SK-N-SH treated with all-trans-retinoic acid at 6 μM for 48 hours (cell line): ENCODE results near the gene OR6C65.
"Not testable (repeated sequence)": the region's sequence is repeated elsewhere in the genome, so short reads cannot be mapped to it uniquely, and the experiment has no call there.

Experiments used
- ATAC-seq: fragments of 200-7000 bp; cut with Tn5 transposase; 3 replicates; pipeline ENCODE4 v1.9.1; 2020; ENCODE audit warnings: mild to moderate bottlenecking, moderate library complexity
- CSRNP3 ChIP-seq: fragments of 250-450 bp; sonication (Bioruptor Pico); IDR thresholded peaks from 2 replicates; pipeline ENCODE4 v1.5.1; 2021; ENCODE audit warnings: mild to moderate bottlenecking, moderate library complexity
- ESRRG ChIP-seq: fragments of 250-450 bp; sonication (Bioruptor Pico); IDR thresholded peaks from 2 replicates; pipeline ENCODE4 v1.6.1; 2021; ENCODE audit warnings: mild to moderate bottlenecking
- GLIS3 ChIP-seq: fragments of 250-450 bp; sonication (Bioruptor Pico); IDR thresholded peaks from 2 replicates; pipeline ENCODE4 v1.5.0; 2020; ENCODE audit warnings: mild to moderate bottlenecking, moderate library complexity
- ISL1 ChIP-seq: fragments of 250-450 bp; sonication (Bioruptor Pico); IDR thresholded peaks from 2 replicates; pipeline ENCODE4 v2.1.2; 2022; ENCODE audit warnings: mild to moderate bottlenecking, moderate library complexity
- RARB ChIP-seq: fragments of 250-450 bp; sonication (Bioruptor Pico); IDR thresholded peaks from 2 replicates; pipeline ENCODE4 v1.8.0; 2021; ENCODE audit warnings: mild to moderate bottlenecking, moderate library complexity
- SNAI2 ChIP-seq: fragments of 250-450 bp; sonication (Bioruptor Pico); IDR thresholded peaks from 2 replicates; pipeline ENCODE4 v1.5.0; 2020; ENCODE audit warnings: mild to moderate bottlenecking, moderate library complexity
- TSHZ2 ChIP-seq: fragments of 250-450 bp; sonication (Bioruptor Pico); IDR thresholded peaks from 2 replicates; pipeline ENCODE4 v1.5.0; 2020; ENCODE audit warnings: mild to moderate bottlenecking, moderate library complexity
- ZC3H10 ChIP-seq: fragments of 250-450 bp; sonication (Bioruptor Pico); IDR thresholded peaks from 2 replicates; pipeline ENCODE4 v1.5.1; 2021; ENCODE audit warnings: mild to moderate bottlenecking, moderate library complexity
- ZNF565 ChIP-seq: fragments of 450-650 bp; formaldehyde crosslinking; conservative IDR thresholded peaks from 2 replicates; pipeline ENCODE4 v1.5.0; 2020; ENCODE audit warnings: low read depth, mild to moderate bottlenecking, moderate library complexity
- ZNF70 ChIP-seq: fragments of 450-650 bp; formaldehyde crosslinking; IDR thresholded peaks from 2 replicates; pipeline ENCODE4 v1.5.0; 2020; ENCODE audit warnings: mild to moderate bottlenecking, moderate library complexity
- ZNF8 ChIP-seq: fragments of 450-650 bp; formaldehyde crosslinking; IDR thresholded peaks from 2 replicates; pipeline ENCODE4 v1.5.0; 2020; ENCODE audit warnings: mild to moderate bottlenecking, moderate library complexity
- TF ChIP-seq, protein P1 (sequence below): fragments of 250-450 bp; sonication (Bioruptor Pico); IDR thresholded peaks from 2 replicates; pipeline ENCODE4 v1.5.1; 2020; ENCODE audit warnings: low read depth, mild to moderate bottlenecking, moderate library complexity
- TF ChIP-seq, protein P2 (sequence below): fragments of 250-450 bp; sonication (Bioruptor Pico); IDR thresholded peaks from 2 replicates; pipeline ENCODE4 v1.8.0; 2021; ENCODE audit warnings: low read depth, mild to moderate bottlenecking, moderate library complexity, borderline replicate concordance

The OR6C65 gene

DNA sequence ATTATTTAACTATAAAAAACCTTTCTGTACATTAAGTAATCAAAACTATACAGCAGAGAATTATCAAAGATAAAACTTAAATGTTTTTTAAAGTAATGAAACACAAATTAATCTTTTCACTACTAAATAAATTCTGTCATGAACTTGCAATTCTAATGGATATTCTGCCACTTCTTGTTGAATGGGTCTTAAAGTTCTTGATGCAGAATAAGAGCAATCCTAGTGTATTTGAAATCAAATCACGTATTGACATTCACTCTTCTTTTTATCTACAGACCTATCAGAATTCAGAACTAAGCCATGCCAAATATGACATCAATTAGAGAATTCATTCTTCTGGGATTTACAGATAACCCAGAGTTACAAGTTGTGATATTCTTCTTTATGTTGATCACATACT lies at the start of gene OR6C65:
TSS of gene OR6C65 (plus strand) at position 301 of the 400 bp plus-strand sequence. CDS start at position 301, 0 bp downstream.
- no peak for TF ChIP-seq ZC3H10 (CRISPR knock-in tag)
- TF ChIP-seq CSRNP3 (CRISPR knock-in tag), result no peak
- no peak for TF ChIP-seq TSHZ2 (CRISPR knock-in tag)
- TF ChIP-seq, protein P1, sequence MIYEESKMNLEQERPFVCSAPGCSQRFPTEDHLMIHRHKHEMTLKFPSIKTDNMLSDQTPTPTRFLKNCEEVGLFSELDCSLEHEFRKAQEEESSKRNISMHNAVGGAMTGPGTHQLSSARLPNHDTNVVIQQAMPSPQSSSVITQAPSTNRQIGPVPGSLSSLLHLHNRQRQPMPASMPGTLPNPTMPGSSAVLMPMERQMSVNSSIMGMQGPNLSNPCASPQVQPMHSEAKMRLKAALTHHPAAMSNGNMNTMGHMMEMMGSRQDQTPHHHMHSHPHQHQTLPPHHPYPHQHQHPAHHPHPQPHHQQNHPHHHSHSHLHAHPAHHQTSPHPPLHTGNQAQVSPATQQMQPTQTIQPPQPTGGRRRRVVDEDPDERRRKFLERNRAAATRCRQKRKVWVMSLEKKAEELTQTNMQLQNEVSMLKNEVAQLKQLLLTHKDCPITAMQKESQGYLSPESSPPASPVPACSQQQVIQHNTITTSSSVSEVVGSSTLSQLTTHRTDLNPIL, result no peak
- no peak for TF ChIP-seq ZNF8
- no peak for TF ChIP-seq ZNF565 (CRISPR knock-in tag)
- TF ChIP-seq SNAI2 (CRISPR knock-in tag), result no peak
- TF ChIP-seq, protein P2, sequence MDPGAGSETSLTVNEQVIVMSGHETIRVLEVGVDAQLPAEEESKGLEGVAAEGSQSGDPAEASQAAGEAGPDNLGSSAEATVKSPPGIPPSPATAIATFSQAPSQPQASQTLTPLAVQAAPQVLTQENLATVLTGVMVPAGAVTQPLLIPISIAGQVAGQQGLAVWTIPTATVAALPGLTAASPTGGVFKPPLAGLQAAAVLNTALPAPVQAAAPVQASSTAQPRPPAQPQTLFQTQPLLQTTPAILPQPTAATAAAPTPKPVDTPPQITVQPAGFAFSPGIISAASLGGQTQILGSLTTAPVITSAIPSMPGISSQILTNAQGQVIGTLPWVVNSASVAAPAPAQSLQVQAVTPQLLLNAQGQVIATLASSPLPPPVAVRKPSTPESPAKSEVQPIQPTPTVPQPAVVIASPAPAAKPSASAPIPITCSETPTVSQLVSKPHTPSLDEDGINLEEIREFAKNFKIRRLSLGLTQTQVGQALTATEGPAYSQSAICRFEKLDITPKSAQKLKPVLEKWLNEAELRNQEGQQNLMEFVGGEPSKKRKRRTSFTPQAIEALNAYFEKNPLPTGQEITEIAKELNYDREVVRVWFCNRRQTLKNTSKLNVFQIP (CRISPR knock-in tag), result no peak
- no peak for TF ChIP-seq GLIS3
- no peak for ATAC-seq

- not testable (repeated sequence) for ATAC-seq
Measured at GRCh38 chr12:55355338-55355737, 45.0 kb upstream of the OR6C65 start.

DNA sequence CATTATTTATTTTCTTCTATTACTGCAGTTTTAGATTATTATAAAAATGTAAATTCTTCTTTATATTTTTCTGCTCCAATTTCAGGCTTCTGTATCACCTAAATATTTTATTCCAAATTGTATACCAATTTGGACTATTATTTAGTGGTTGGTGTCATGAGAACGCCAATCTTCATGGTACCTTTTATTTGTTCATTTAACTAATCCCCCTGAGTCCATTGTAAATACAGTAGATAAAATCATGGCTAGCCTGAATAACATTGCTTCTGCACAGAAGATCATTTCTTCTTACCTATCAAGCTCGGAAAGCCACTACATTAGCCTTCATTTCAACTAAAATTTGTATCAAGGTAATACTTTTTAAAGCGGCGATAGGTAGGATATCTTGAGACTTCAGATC lies 37.7 kb upstream of the OR6C65 start, which contains the start of gene OR6C75:
TSS of gene OR6C75 (plus strand) at position 301 of the 400 bp plus-strand sequence. CDS start 2,136 bp downstream, outside the sequence.
- TF ChIP-seq, protein P2 (CRISPR knock-in tag), result no peak
- TF ChIP-seq TSHZ2 (CRISPR knock-in tag), result no peak
- no peak for TF ChIP-seq ZNF70 (CRISPR knock-in tag)
- TF ChIP-seq, protein P1, result no peak
- TF ChIP-seq SNAI2 (CRISPR knock-in tag), result no peak
- TF ChIP-seq RARB (CRISPR knock-in tag), result no peak
- TF ChIP-seq CSRNP3 (CRISPR knock-in tag), result no peak
- no peak for TF ChIP-seq ZNF565 (CRISPR knock-in tag)
- TF ChIP-seq ESRRG (CRISPR knock-in tag), result no peak
- no peak for TF ChIP-seq ISL1 (CRISPR knock-in tag)
- ATAC-seq, result no peak
